Memory B cell (primary cell): ENCODE results near the gene GFM2.
"Not testable (repeated sequence)": the region's sequence is repeated elsewhere in the genome, so short reads cannot be mapped to it uniquely, and the experiment has no call there.

Experiments used
- ATAC-seq: fragments of 150-1000 bp; cut with Tn5 transposase; 2 replicates; pipeline ENCODE4 v1.10.0; 2021; ENCODE audit warnings: low read depth, mild to moderate bottlenecking, moderate library complexity
- DNase-seq, 2 donors: peaks; one replicate each; pipeline ENCODE4 v3.0.0; 2022; ENCODE audit warnings: low spot score in 2 of 2
- H3K27ac Mint-ChIP-seq: one replicate; pipeline ENCODE4 v1.8.0; 2022; ENCODE audit warnings: mild to moderate bottlenecking, moderate library complexity, mixed read lengths
- H3K27me3 Mint-ChIP-seq: one replicate; pipeline ENCODE4 v1.8.0; 2022; ENCODE audit warnings: mixed read lengths
- H3K36me3 Mint-ChIP-seq: one replicate; pipeline ENCODE4 v1.8.0; 2022; ENCODE audit warnings: mild to moderate bottlenecking, mixed read lengths
- H3K4me1 Mint-ChIP-seq: one replicate; pipeline ENCODE4 v1.8.0; 2022; ENCODE audit warnings: mixed read lengths
- H3K4me3 Mint-ChIP-seq: one replicate; pipeline ENCODE4 v1.8.0; 2022; ENCODE audit warnings: mild to moderate bottlenecking, moderate library complexity, mixed read lengths
- H3K9me3 Mint-ChIP-seq: one replicate; pipeline ENCODE4 v1.8.0; 2022; ENCODE audit warnings: mixed read lengths

GFM2 gene

DNA sequence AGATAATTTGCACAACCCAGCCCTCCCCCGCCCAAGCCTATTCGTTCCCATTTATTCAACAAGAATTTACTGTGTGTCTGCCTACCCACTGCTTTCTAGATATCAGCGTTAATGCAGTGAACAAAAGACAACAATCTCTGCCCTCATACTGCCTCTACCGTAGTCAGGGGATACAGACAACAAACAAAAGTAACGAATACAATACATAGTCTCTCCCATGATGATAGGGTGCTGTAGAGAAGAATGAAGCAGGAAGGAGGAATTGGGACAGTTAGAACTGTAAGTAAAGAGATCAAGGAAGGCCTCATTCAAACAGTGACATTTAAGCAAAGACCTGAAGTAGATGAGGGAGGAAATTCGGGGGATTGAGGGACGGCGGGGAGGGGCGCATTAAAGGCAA, 1.7 kb downstream of the GFM2 start:
- Mint-ChIP-seq H3K27me3 (no peaks in the 10 kb centered on the region), H3K27ac (peak overlapping the region; percentile 48), H3K36me3 (peaks cover 10% of the 10 kb centered on the region), H3K4me1 (peaks cover 17% of the 10 kb centered on the region), H3K9me3 (no peaks in the 10 kb centered on the region), H3K4me3 (peak overlapping the region; percentile 69)
- ATAC-seq (no peak), DNase-seq (no peak)

DNA sequence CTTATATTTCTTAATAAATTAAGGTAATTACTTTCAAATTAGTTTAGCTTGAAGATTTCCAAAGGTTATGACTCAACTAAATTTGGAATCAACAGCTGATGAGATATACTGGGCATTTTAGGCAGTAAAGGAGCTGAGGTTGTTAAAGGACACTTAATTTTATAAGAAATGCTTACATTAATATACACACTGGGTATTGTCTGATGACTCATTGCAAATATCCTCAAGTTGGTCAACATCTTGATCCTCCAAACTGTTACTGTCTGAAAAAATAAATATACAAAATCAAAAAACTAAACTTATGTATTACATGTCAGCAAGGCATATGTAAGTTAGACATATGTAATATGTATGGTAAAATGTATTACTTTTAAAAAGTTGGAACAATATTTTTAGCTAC, 3.4 kb downstream of the GFM2 start:
- DNase-seq = no peak
- Mint-ChIP-seq H3K9me3 (no peaks in the 10 kb centered on the region), H3K4me3 (no peak overlapping the region), H3K27ac (no peak overlapping the region), H3K27me3 (no peaks in the 10 kb centered on the region), H3K36me3 (peaks cover 9% of the 10 kb centered on the region), H3K4me1 (peaks cover 17% of the 10 kb centered on the region)
- no peak for ATAC-seq

DNA sequence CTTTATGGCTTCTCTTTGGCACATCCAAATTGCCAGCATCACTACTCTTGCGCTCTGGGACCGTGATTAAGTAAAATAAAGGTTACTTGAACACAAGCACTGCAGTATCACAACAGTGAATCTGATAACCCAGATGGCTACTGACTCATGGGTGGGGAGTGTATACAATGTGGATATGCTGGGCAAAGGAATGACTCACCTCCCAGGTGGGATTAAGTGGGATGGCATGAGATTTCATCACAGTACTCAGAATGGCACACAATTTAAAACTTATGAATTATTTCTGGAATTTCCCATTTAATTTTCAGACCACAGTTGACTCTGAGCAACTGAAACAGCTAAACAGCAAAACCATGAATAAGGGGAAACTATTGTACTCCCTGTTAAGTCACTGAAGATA, 4.3 kb downstream of the GFM2 start:
- no peak overlapping the region for H3K4me3 Mint-ChIP-seq
- ATAC-seq = no peak
- no peak overlapping the region for H3K27ac Mint-ChIP-seq
- H3K36me3 Mint-ChIP-seq = peaks cover 11% of the 10 kb centered on the region
- H3K27me3 Mint-ChIP-seq = no peaks in the 10 kb centered on the region
- H3K9me3 Mint-ChIP-seq = no peaks in the 10 kb centered on the region
- no peak for DNase-seq
- H3K4me1 Mint-ChIP-seq = peaks cover 14% of the 10 kb centered on the region

DNA sequence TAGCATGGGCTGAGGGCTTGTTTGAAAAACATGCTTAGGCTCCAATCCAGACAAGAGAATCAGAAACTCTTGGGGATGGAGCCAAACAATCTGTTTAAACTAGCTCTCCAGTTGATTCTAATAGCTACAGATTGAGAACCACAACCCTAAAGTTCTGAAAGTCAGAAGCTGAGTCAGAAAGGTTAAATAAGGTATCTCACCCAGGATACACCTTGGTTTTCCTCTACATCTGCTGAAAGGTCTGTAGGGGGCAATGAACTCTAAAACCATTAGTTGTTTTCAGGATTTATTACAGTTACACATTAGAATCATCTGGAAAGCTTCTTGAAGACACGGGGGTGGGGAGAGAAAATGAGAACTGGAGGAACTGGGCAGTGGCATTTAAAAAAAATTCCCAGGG, 5.7 kb downstream of the GFM2 start:
- Mint-ChIP-seq H3K27ac (no peak overlapping the region), H3K9me3 (peaks cover 4% of the 10 kb centered on the region), H3K4me3 (no peak overlapping the region), H3K36me3 (peaks cover 17% of the 10 kb centered on the region), H3K27me3 (no peaks in the 10 kb centered on the region), H3K4me1 (peaks cover 14% of the 10 kb centered on the region)
- DNase-seq (no peak), ATAC-seq (no peak)

DNA sequence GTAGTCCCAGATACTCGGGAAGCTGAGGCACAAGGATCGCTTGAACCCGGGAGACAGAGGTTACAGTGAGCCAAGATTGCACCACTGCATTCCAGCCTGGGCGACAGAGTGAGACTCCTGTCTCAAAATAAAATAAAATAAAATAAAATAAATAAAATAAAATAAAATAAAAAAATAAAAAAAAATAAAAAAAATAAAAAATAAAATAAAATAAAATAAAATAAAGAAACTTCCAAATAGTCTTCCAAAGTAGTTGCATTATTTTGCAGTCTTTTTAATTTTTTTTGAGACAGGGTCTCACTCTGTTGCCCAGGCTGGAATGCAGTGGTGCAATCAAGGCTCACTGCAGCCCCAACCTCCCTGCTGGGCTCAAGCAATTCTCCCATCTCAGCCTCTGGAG, 18.2 kb downstream of the GFM2 start:
- not testable (repeated sequence) for H3K4me1 Mint-ChIP-seq, H3K27ac Mint-ChIP-seq, H3K27me3 Mint-ChIP-seq, ATAC-seq, H3K9me3 Mint-ChIP-seq, H3K4me3 Mint-ChIP-seq, DNase-seq
- peaks cover 36% of the 10 kb centered on the region for H3K36me3 Mint-ChIP-seq

DNA sequence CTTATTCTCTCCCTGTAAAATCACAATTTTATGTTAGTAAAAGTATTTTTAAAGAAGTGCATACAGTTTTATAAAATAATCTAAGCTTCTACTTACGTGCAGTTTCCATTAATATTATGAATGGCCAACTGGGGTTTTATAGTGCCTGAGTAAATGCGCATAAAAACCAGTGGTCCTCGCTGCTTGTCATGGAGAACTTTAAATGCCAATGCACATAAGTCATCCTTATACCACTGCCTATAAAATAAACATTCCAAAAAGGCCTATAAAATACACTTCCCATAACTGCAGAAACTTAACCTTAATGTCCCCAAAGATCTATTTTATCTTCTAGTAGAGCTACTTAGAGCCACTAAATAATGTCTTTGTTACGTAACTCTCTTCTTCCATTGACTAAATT, 28.5 kb downstream of the GFM2 start:
- no peaks in the 10 kb centered on the region for H3K9me3 Mint-ChIP-seq

DNA sequence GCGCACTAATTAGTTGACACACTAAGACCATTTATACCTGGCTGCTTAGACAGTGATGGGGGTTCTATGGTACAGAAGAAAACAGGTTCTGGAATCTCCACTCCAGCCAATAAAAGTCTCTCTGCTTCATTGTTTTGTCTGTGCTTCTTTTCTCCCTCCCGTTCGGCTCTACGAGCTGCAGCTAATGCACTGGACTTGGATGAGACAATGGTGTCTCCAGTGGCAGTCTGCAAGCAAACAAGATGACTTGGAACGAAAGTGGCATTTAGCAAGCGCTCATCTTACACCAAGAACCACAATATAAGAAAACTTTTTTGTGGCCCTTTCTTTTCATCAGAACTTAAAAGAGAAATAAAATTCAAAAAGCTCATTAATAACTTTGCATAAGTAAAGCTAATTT, 30.2 kb downstream of the GFM2 start:
- ATAC-seq (no peak), DNase-seq (no peak)
- Mint-ChIP-seq H3K27ac (peak overlapping the region; percentile 7), H3K9me3 (no peaks in the 10 kb centered on the region), H3K27me3 (no peaks in the 10 kb centered on the region), H3K4me1 (no peaks in the 10 kb centered on the region), H3K36me3 (peaks cover 21% of the 10 kb centered on the region), H3K4me3 (no peak overlapping the region)

More for the DNA sequence above, 28.5 kb downstream of the GFM2 start:
- Mint-ChIP-seq H3K4me1 (no peaks in the 10 kb centered on the region), H3K27me3 (no peaks in the 10 kb centered on the region), H3K27ac (no peak overlapping the region), H3K4me3 (no peak overlapping the region), H3K36me3 (peaks cover 19% of the 10 kb centered on the region)
- ATAC-seq (no peak), DNase-seq (no peak)

DNA sequence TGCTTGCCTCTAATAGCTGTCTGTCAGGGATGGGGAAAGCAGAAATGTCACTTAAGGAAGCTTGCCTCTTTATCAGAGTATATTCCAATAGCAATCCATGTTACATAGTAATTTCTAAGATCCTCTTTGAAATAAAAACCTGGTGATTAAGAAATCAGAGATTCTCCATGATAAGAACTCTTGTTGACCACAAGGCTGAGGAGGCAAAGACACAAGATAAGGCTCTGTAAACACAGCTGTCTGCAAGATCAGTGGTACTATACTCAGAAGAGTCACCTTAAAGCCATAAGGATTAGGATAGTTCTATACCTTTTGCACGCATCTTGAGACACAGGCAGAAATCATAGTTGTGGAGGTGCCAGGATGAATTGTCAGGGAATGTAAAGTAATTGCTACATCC, 41.6 kb downstream of the GFM2 start:
- Mint-ChIP-seq H3K27me3 (no peaks in the 10 kb centered on the region), H3K4me3 (no peak overlapping the region), H3K27ac (no peak overlapping the region), H3K4me1 (no peaks in the 10 kb centered on the region), H3K9me3 (no peaks in the 10 kb centered on the region), H3K36me3 (peaks cover 22% of the 10 kb centered on the region)
- DNase-seq (no peak), ATAC-seq (no peak)

DNA sequence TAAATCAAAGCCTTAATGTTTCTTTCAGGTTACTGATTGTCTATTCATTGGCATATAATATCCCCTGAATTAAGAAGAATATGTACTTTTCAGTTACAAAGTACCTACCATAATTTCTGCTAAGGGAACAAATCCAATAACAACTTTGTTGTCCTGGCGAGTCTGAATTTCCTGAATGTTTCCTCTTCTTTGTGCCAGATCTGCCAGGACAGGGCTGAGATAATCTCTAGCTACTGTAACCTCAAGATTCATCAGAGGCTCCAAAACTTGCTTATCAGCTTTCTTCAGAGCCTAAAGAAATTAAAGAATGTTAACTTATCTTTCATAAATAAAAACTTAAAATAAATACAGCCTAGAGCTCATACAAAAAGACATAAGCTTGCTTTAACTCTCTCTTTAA, 44.6 kb downstream of the GFM2 start:
- Mint-ChIP-seq H3K4me1 (no peaks in the 10 kb centered on the region), H3K27ac (peak overlapping the region; percentile 0), H3K27me3 (no peaks in the 10 kb centered on the region), H3K9me3 (no peaks in the 10 kb centered on the region), H3K36me3 (peaks cover 26% of the 10 kb centered on the region), H3K4me3 (no peak overlapping the region)
- ATAC-seq = no peak
- DNase-seq = no peak

DNA sequence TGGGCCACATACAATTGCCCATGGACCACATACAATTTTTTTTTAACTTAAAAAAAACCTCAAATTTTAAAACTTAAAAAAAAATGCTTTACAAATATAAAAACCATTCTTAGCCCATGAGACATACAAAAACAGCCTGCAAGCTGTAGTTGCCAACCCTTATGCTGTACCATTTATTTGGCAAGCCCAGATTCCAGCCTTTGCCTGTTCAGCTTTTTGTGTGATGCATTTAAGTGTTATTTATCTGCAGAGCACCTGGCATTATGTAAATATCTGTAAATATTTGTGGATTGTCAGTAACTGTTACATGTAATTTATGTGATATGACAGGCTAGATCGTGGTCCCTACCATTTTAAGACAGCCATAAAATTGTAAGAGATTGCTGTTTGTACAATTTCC, 49.3 kb downstream of the GFM2 start:
- Mint-ChIP-seq H3K36me3 (peaks cover 22% of the 10 kb centered on the region), H3K4me3 (no peak overlapping the region), H3K27ac (no peak overlapping the region), H3K27me3 (no peaks in the 10 kb centered on the region), H3K9me3 (no peaks in the 10 kb centered on the region), H3K4me1 (no peaks in the 10 kb centered on the region)
- ATAC-seq (no peak), DNase-seq (no peak)

DNA sequence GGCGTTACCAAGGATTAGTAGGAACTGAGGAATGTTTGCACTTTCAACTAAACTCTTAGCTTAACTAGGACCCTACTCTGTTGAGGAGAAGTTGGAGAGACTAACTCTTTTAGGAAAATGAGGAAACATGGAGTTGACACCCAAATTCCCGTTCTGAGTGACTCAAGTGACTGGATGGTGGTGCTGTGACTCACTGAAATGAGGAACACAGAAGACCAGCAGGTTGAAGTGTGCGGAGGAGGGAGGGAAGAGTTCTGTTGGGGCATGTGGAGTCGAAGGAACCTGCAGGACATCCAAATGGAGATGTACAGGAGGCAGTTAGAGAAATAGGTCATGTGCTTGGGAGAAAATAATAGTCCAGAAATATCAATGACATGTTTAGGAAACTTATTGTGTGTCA, 73.7 kb downstream of the GFM2 start:
- Mint-ChIP-seq H3K4me1 (no peaks in the 10 kb centered on the region), H3K27me3 (no peaks in the 10 kb centered on the region), H3K27ac (peak overlapping the region; percentile 7), H3K9me3 (no peaks in the 10 kb centered on the region), H3K4me3 (no peak overlapping the region), H3K36me3 (peaks cover 29% of the 10 kb centered on the region)
- no peak for DNase-seq
- ATAC-seq = no peak

DNA sequence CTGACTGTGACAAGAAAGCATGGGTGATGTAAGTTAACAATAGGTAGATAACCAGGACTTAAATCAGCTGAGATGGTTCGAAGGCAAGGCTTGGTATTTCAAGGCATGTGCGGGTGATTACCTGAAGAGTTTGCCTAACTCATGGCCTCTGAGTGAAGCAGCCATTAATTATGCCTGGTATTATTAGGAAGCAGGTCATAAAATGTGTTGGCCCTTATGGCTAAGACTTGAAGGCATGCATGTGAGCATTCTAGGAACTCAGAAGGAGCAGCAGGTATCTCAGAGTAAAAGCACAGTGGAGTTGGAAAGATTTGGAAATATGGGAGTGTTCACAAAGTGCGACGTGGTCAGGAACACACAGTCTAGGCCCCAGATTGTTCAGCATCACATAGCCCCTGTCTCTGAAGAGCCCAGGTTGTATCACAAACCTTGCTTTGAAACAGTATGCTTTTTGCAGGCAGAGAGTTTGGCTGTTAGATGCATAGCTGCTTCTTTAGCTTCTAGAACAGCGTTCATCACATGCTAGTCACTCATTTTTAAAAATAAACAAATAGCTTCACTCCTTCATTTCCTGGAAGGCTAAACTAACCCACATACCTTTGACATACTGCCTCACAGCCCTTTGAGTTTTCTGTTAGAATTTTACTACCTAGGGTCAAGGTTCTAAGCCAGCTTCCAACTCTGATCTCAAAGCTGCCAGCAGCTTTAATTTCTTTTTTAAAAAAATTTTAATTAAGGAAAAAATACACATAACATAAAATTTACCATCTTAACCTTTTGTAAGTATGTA, 79.8 kb downstream of the GFM2 start:
- ATAC-seq = no peak
- DNase-seq = no peak
- H3K27me3 Mint-ChIP-seq = no peaks in the 10 kb centered on the region
- H3K9me3 Mint-ChIP-seq = no peaks in the 10 kb centered on the region
- peaks cover 12% of the 10 kb centered on the region for H3K36me3 Mint-ChIP-seq
- peaks cover 17% of the 10 kb centered on the region for H3K4me1 Mint-ChIP-seq
- peak overlapping the region; percentile 59 for H3K27ac Mint-ChIP-seq
- no peak overlapping the region for H3K4me3 Mint-ChIP-seq

DNA sequence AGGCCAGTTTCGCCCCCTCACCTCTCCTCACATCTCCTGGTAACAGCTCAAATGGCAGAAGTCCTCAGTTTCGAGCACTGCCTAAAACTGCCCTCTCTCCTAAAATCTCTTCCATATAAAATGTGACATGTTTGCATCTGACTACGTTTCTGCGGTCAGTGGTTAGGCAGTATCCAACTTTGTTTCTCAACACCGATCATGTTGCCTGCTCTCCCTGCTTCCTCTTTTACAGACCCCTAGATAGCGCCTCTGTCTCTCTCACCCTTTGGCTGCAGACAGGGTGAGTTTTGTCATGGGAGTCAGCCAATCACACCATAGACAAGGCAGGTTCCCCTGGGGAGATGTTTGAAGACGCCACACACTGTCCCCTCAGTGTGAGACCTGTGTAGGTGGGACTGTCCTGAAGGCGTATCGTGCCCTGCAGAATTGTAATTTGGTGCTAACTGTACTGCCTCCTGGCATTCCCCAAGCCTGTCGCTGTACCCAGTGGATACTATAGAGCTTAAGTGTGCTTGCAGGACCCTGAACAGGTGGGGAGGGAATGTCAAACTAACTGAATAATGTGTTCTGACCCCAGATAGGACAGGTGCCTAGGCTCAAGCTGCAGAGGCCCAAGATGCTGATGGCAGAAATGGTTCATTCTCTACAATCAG, 80.8 kb downstream of the GFM2 start:
- Mint-ChIP-seq H3K9me3 (no peaks in the 10 kb centered on the region), H3K27ac (peak overlapping the region; percentile 59), H3K27me3 (no peaks in the 10 kb centered on the region), H3K4me1 (peaks cover 21% of the 10 kb centered on the region), H3K4me3 (peak overlapping the region; percentile 81), H3K36me3 (peaks cover 12% of the 10 kb centered on the region)
- DNase-seq (peak; percentile 29 to 34), ATAC-seq (peak; percentile 67)

DNA sequence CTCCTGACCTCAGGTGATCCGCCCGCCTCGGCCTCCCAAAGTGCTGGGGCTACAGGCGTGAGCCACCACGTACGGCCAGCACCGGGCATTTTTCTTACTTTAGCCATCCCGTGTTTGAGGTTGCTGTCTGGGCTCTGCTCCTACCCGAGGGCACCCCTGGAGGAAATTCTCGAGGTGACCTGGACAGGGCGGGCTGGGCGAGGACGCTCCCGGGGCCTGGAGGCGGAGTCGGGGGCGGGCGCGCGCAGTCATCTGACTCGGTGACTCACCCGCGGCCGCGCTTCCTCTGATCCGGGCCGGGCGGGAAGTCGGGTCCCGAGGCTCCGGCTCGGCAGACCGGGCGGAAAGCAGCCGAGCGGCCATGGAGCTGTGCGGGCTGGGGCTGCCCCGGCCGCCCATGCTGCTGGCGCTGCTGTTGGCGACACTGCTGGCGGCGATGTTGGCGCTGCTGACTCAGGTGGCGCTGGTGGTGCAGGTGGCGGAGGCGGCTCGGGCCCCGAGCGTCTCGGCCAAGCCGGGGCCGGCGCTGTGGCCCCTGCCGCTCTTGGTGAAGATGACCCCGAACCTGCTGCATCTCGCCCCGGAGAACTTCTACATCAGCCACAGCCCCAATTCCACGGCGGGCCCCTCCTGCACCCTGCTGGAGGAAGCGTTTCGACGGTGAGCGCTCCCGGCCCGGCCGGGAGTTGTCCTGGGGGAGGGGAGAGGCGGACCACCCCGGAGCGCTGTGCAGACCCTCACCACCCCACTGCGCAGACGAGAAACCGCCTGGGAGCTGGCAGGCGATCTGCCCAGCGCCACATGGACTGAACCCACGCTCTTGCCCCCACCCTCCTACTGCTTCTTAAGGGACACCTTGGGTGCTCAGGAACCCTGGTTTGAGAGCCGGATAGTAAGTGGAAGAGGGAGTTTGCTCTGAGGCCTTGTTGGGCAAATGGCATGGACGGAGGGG, 81.7 kb downstream of the GFM2 start, which contains the start of gene HEXB:
Gene HEXB (plus strand): TSS at position 334 of the 952 bp plus-strand sequence. CDS start 28 bp downstream, at position 362.
- peaks cover 7% of the 10 kb centered on the region for H3K36me3 Mint-ChIP-seq
- peak within 1 kb of the TSS; percentile 59 for H3K27ac Mint-ChIP-seq
- peaks cover 21% of the 10 kb centered on the region for H3K4me1 Mint-ChIP-seq
- H3K27me3 Mint-ChIP-seq = no peaks in the 10 kb centered on the region
- peak; percentile 58 to 62 for DNase-seq
- peak within 1 kb of the TSS; percentile 83 for H3K4me3 Mint-ChIP-seq
- ATAC-seq = peak; percentile 71
- no peaks in the 10 kb centered on the region for H3K9me3 Mint-ChIP-seq
